ENCODE results near the gene ZP1.

The ZP1 gene

GRCh38 chr11:60912223-60912850 is 45.0 kb downstream of the ZP1 start:
- ChIA-PET POLR2A (no interaction called here), CTCF (interaction anchor here (0.6 to 5.0 kb wide), 6 partner anchors 10 to 261 kb away, joined by 3 to 40 read pairs (median 9); no protein-coding TSS in a partner anchor)
- no peak for TF ChIP-seq CTCF (IDR thresholded peaks at IDR 0.05; ENCODE audit: insufficient read depth, low read length, missing control alignments)
- no peak for DNase-seq (ENCODE audit: low read depth, low spot score)
- no peak overlapping the region for H3K4me3 ChIP-seq (ENCODE audit: low read depth, low read length)

GRCh38 chr11:60912851-60913528 is 45.6 kb downstream of the ZP1 start:
- ChIA-PET POLR2A (no interaction called here), CTCF (interaction anchor here (0.8 to 5.0 kb wide), 10 partner anchors 9 to 275 kb away, joined by 3 to 40 read pairs (median 4); no protein-coding TSS in a partner anchor)
- no peak for DNase-seq (ENCODE audit: low read depth, low spot score)
- no peak for TF ChIP-seq CTCF (IDR thresholded peaks at IDR 0.05; ENCODE audit: insufficient read depth, low read length, missing control alignments)
- no peak overlapping the region; the same call in 1 of the 2 replicates for H3K4me3 ChIP-seq (ENCODE audit: low read depth, low read length)

- H3K4me3 ChIP-seq (ENCODE audit: low read depth, low read length): peak within 1 kb of the TSS; percentile 86
- no peak for TF ChIP-seq CTCF (IDR thresholded peaks at IDR 0.05; ENCODE audit: insufficient read depth, low read length, missing control alignments)
- ChIA-PET CTCF (interaction anchor here (0.7 to 5.0 kb wide), 14 partner anchors 10 to 274 kb away, joined by 3 to 40 read pairs (median 4); partner anchors contain the start of gene TMEM132A), POLR2A (interaction anchor here (0.7 kb wide), 1 partner anchor 74 kb away, joined by 3 read pairs; no protein-coding TSS in a partner anchor)
- DNase-seq (ENCODE audit: low read depth, low spot score): peak; percentile 51
Observed at GRCh38 chr11:60913793-60914632, 46.7 kb downstream of the ZP1 start, which contains the start of gene TMEM109. Gene TMEM109 (plus strand): TSS chr11:60914158. CDS start chr11:60919694, 5,536 bp downstream.

GRCh38 chr11:60914633-60915247 is 47.4 kb downstream of the ZP1 start:
- ChIA-PET CTCF (interaction anchor here (0.9 to 5.0 kb wide), 13 partner anchors 9 to 340 kb away, joined by 3 to 40 read pairs (median 5); partner anchors contain the start of genes PRPF19 and TMEM132A), POLR2A (interaction anchor here (0.7 to 1.0 kb wide), 3 partner anchors 9 to 74 kb away, joined by 3 to 5 read pairs (median 3); partner anchors contain the start of gene TMEM132A)
- peak overlapping the region; percentile 86 for H3K4me3 ChIP-seq (ENCODE audit: low read depth, low read length)
- DNase-seq (ENCODE audit: low read depth, low spot score): no peak
- no peak for TF ChIP-seq CTCF (IDR thresholded peaks at IDR 0.05; ENCODE audit: insufficient read depth, low read length, missing control alignments)

GRCh38 chr11:60915248-60915914 is 48.0 kb downstream of the ZP1 start:
- DNase-seq (ENCODE audit: low read depth, low spot score): no peak
- peak overlapping the region; percentile 86 for H3K4me3 ChIP-seq (ENCODE audit: low read depth, low read length)
- CTCF ChIA-PET: interaction anchor here (0.9 to 5.0 kb wide), 15 partner anchors 8 to 339 kb away, joined by 3 to 40 read pairs (median 5); partner anchors contain the start of genes PRPF19 and TMEM132A
- POLR2A ChIA-PET: interaction anchor here (0.7 to 1.0 kb wide), 2 partner anchors 8 to 10 kb away, joined by 3 to 5 read pairs; partner anchors contain the start of gene TMEM132A
- peak; percentile 51 for TF ChIP-seq CTCF (IDR thresholded peaks at IDR 0.05; ENCODE audit: insufficient read depth, low read length, missing control alignments)

Data from AG04449 (cell line).